ENCODE data around the gene RPS6KA2. TPM values are rescaled to one million over a fixed set of nuclear protein-coding genes. Genes with fewer than 3 reads are reported as not detected.

The RPS6KA2 gene
- total RNA-seq, 1 donor from 2014 or later, result 10.4 TPM

DNA sequence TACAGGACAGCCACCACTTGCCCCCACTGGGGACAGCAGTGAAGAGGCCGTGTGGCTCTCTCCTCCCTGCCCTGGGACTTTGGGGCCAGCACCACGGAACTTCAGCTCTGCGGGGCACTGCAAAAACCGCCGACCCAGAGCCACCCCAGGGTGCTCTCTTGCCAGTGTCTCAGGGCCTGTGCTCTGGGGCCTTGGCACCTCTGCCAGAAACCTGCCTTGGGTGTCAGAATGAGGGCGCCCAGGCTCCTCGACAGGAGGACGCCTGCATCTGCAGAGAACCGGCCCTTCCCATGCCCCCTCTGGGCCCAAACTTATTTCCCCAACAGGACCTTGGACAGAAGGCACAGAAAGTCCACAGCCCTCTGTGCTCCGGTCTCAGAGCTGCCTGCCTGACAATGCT is 167.1 kb downstream of the RPS6KA2 start:
- Histone ChIP-seq H3K9ac (ENCODE audit: low read depth in 1 of 3, low read length in 3 of 3) (no peak overlapping the region), H3K27ac (ENCODE audit: low read depth, low read length) (no peak overlapping the region), H3K4me1 (ENCODE audit: control insufficient read depth in 3 of 3, insufficient read depth in 3 of 3, low read length in 3 of 3) (peaks cover 0 to 5% (median 4%) of the 10 kb centered on the region in 3 donors), H3K4me3 (ENCODE audit: low read length in 3 of 3) (no peak overlapping the region), H3K9me3 (ENCODE audit: control insufficient read depth in 3 of 3, low read length in 3 of 3) (no peaks in the 10 kb centered on the region), H3K27me3 (ENCODE audit: control insufficient read depth in 3 of 3, insufficient read depth in 3 of 3, low read length in 3 of 3) (no peaks in the 10 kb centered on the region), H3K36me3 (ENCODE audit: control insufficient read depth in 3 of 3, insufficient read depth in 3 of 3, low read length in 3 of 3) (peaks cover 12 to 37% (median 27%) of the 10 kb centered on the region in 3 donors)

DNA sequence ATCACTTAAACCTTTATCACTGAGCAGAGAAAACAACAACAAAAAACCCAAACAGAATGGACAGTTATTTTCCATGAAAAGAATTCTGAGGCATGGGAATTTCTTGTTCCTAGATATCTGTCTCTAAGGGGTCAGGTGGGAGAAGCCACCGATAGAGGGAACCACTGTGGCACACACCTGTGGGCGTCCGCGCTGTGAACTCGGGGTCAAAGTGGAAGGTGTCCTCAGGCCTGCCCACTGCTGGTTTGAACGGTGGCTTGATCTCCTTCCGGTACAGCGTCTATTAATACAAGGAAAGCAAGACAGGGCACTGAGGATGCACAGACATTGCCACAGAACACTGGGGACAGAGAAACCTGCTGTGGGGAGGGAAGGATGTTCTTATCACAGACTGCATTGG is 167.8 kb downstream of the RPS6KA2 start:
- Histone ChIP-seq H3K27me3 (ENCODE audit: control insufficient read depth in 3 of 3, insufficient read depth in 3 of 3, low read length in 3 of 3) (no peaks in the 10 kb centered on the region), H3K4me3 (ENCODE audit: low read length in 3 of 3) (no peak overlapping the region), H3K36me3 (ENCODE audit: control insufficient read depth in 3 of 3, insufficient read depth in 3 of 3, low read length in 3 of 3) (peaks cover 10 to 33% (median 25%) of the 10 kb centered on the region in 3 donors), H3K27ac (ENCODE audit: low read depth, low read length) (no peak overlapping the region), H3K4me1 (ENCODE audit: control insufficient read depth in 3 of 3, insufficient read depth in 3 of 3, low read length in 3 of 3) (peaks cover 0 to 5% (median 4%) of the 10 kb centered on the region in 3 donors), H3K9me3 (ENCODE audit: control insufficient read depth in 3 of 3, low read length in 3 of 3) (no peaks in the 10 kb centered on the region), H3K9ac (ENCODE audit: low read depth in 1 of 3, low read length in 3 of 3) (no peak overlapping the region)

DNA sequence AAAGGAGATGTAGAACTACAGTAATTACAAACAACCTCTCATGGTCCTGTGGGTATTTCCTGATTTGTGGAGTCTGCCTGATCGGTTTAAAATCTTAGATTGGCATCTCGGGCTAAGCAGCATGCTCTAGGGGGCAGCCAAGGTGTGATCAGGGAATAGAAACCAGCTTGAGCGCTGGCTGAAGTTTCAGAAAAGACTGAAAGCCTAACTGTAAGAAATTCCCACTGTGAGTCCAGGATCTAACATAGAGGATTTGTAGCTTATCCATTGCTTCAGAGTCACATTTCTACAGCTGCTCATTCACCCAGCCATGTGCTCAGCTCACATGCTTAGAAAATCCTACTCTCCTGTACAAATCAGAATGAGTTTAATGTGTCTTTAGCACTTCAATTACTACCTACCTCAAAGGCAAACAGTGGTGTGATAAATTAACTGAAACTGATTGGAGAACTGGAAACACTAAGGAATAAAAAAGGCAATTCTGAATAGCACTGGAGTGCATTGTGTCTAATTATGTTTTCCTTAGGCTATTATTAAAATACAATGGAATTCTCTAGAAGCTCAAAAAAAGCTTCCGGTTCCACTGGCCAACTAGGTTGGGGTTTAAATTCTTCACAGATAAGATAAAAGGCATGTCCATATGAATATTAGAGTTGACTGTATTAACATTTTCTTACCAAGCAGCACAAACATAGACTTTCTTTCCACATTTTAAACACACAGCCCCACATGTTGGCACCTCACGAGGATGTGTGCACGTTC is 170.5 kb downstream of the RPS6KA2 start:
- H3K36me3 ChIP-seq (ENCODE audit: control insufficient read depth in 3 of 3, insufficient read depth in 3 of 3, low read length in 3 of 3), result peaks cover 0 to 16% (median 11%) of the 10 kb centered on the region in 3 donors
- no peaks in the 10 kb centered on the region for H3K9me3 ChIP-seq (ENCODE audit: control insufficient read depth in 3 of 3, low read length in 3 of 3)
- peaks cover 0 to 5% (median 4%) of the 10 kb centered on the region in 3 donors for H3K4me1 ChIP-seq (ENCODE audit: control insufficient read depth in 3 of 3, insufficient read depth in 3 of 3, low read length in 3 of 3)
- H3K27ac ChIP-seq (ENCODE audit: low read depth, low read length), result no peak overlapping the region
- no peak overlapping the region for H3K4me3 ChIP-seq (ENCODE audit: low read length in 3 of 3)
- no peaks in the 10 kb centered on the region for H3K27me3 ChIP-seq (ENCODE audit: control insufficient read depth in 3 of 3, insufficient read depth in 3 of 3, low read length in 3 of 3)
- no peak overlapping the region for H3K9ac ChIP-seq (ENCODE audit: low read depth in 1 of 3, low read length in 3 of 3)

DNA sequence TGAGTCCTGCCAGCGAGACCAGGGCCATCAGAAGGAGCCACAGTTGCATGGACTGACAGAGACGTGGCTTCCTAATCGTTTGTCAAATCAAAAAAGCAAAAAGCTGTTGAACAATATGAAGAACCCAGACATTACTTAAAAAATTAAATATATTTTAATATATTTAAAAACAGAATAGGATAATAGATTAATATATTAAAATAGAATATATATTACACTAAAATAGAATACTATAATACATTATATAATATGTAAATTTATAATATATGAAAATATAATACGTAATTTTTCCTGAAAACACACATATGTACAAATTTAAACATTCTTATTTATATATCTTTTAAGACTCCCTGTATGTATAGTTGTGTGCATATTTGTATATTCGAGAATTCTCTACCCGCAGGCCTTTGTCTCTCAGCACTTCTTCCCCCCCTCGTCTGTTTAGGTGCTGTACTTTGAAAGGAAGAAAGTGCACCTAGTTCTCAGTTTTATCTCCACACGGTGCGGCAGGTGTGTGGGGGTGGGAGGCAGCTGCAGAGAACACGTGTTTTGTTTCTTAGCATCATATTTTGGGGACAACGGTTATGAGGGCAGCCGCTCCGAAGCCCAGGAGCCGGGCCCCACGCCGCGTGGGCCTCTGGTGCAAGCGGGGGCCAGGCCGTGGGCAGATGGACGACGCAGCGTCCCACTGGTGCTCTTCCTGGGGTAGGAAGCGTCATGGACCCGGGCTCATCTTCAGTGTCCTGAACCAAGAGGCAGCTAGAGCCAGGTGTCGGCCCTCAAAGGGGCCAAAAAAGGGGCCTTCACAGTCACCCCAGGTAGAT is 172.1 kb downstream of the RPS6KA2 start:
- Histone ChIP-seq H3K9me3 (ENCODE audit: control insufficient read depth in 3 of 3, low read length in 3 of 3) (no peaks in the 10 kb centered on the region), H3K36me3 (ENCODE audit: control insufficient read depth in 3 of 3, insufficient read depth in 3 of 3, low read length in 3 of 3) (peaks cover 9 to 23% (median 14%) of the 10 kb centered on the region in 3 donors), H3K4me3 (ENCODE audit: low read length in 3 of 3) (no peak overlapping the region), H3K9ac (ENCODE audit: low read depth in 1 of 3, low read length in 3 of 3) (no peak overlapping the region), H3K27ac (ENCODE audit: low read depth, low read length) (no peak overlapping the region), H3K27me3 (ENCODE audit: control insufficient read depth in 3 of 3, insufficient read depth in 3 of 3, low read length in 3 of 3) (no peaks in the 10 kb centered on the region), H3K4me1 (ENCODE audit: control insufficient read depth in 3 of 3, insufficient read depth in 3 of 3, low read length in 3 of 3) (peaks cover 0 to 5% (median 4%) of the 10 kb centered on the region in 3 donors)

DNA sequence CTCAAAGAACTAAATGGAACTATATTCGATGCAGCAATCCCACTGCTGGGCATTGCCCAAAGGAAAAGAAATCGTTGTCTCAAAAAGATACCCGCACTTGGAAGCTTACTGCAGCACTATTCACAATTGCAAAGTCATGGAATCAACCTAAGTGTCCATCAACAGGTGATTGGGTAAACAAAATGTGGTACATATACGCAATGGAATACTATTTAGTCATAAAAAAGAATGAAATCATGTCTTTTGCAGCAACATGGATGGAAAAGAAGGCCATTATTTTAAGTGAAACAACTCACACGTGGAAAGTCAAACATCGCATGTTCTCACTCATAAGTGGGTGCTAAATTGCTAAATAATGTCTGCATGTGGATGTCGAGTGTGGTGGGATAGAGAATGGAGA is 173.4 kb downstream of the RPS6KA2 start:
- no peak overlapping the region for H3K4me3 ChIP-seq (ENCODE audit: low read length in 3 of 3)
- H3K9me3 ChIP-seq (ENCODE audit: control insufficient read depth in 3 of 3, low read length in 3 of 3), result no peaks in the 10 kb centered on the region
- peaks cover 0 to 5% (median 4%) of the 10 kb centered on the region in 3 donors for H3K4me1 ChIP-seq (ENCODE audit: control insufficient read depth in 3 of 3, insufficient read depth in 3 of 3, low read length in 3 of 3)
- H3K27ac ChIP-seq (ENCODE audit: low read depth, low read length), result no peak overlapping the region
- no peaks in the 10 kb centered on the region for H3K27me3 ChIP-seq (ENCODE audit: control insufficient read depth in 3 of 3, insufficient read depth in 3 of 3, low read length in 3 of 3)
- H3K36me3 ChIP-seq (ENCODE audit: control insufficient read depth in 3 of 3, insufficient read depth in 3 of 3, low read length in 3 of 3), result peaks cover 14 to 31% (median 14%) of the 10 kb centered on the region in 3 donors
- no peak overlapping the region for H3K9ac ChIP-seq (ENCODE audit: low read depth in 1 of 3, low read length in 3 of 3)

DNA sequence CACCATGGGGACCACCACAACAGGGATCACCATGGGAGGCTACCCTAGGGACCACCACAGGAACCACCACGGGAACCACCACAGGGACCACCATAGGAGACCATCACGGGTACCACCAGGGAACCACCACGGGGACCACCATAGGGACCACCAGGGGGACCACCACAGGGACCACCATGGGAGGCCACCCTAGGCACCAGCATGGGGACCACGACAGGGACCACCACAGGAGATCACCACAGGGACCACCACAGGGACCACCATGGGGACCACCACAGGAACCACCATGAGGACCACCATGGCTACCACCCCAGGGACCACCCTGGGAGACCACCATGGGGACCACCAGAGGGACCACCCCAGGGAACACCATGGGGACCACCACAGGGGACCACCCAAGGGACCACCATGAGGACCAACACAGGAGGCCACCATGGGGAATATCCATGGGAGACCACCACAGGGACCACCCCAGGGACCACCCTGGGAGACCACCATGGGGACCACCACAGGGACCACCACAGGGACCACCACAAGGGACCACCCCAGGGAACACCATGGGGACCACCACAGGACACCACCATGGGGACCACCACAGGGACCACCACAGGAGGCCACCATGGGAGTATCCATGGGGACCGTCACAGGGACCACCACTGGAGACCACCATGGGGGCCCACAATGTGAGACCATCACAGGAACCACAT is 176.7 kb downstream of the RPS6KA2 start:
- no peaks in the 10 kb centered on the region for H3K4me1 ChIP-seq (ENCODE audit: control insufficient read depth in 3 of 3, insufficient read depth in 3 of 3, low read length in 3 of 3)
- H3K27ac ChIP-seq (ENCODE audit: low read depth, low read length), result no peak overlapping the region
- H3K27me3 ChIP-seq (ENCODE audit: control insufficient read depth in 3 of 3, insufficient read depth in 3 of 3, low read length in 3 of 3), result no peaks in the 10 kb centered on the region
- H3K9me3 ChIP-seq (ENCODE audit: control insufficient read depth in 3 of 3, low read length in 3 of 3), result no peaks in the 10 kb centered on the region
- no peak overlapping the region for H3K9ac ChIP-seq (ENCODE audit: low read depth in 1 of 3, low read length in 3 of 3)
- H3K4me3 ChIP-seq (ENCODE audit: low read length in 3 of 3), result no peak overlapping the region
- H3K36me3 ChIP-seq (ENCODE audit: control insufficient read depth in 3 of 3, insufficient read depth in 3 of 3, low read length in 3 of 3), result peaks cover 29 to 34% (median 34%) of the 10 kb centered on the region in 3 donors

DNA sequence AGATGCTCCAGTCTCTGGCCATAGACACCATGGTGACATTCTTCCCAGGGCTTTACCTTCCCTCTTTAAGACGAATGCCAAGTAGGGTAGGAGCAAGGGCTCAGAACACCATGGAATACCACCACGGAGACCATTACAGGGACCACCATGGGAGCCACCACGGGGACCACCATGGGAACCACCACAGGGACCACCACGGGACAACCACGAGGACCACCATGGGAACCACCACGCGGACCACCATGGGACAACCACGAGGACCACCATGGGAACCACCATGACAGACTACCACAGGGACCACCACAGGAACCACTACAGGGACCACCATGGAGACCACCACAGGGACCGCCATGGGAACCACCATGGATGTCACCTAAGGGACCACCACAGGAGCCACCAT is 177.4 kb downstream of the RPS6KA2 start:
- Histone ChIP-seq H3K27me3 (ENCODE audit: control insufficient read depth in 3 of 3, insufficient read depth in 3 of 3, low read length in 3 of 3) (no peaks in the 10 kb centered on the region), H3K9ac (ENCODE audit: low read depth in 1 of 3, low read length in 3 of 3) (no peak overlapping the region), H3K36me3 (ENCODE audit: control insufficient read depth in 3 of 3, insufficient read depth in 3 of 3, low read length in 3 of 3) (peaks cover 29 to 36% (median 34%) of the 10 kb centered on the region in 3 donors), H3K27ac (ENCODE audit: low read depth, low read length) (no peak overlapping the region), H3K4me1 (ENCODE audit: control insufficient read depth in 3 of 3, insufficient read depth in 3 of 3, low read length in 3 of 3) (no peaks in the 10 kb centered on the region), H3K9me3 (ENCODE audit: control insufficient read depth in 3 of 3, low read length in 3 of 3) (no peaks in the 10 kb centered on the region), H3K4me3 (ENCODE audit: low read length in 3 of 3) (no peak overlapping the region)

DNA sequence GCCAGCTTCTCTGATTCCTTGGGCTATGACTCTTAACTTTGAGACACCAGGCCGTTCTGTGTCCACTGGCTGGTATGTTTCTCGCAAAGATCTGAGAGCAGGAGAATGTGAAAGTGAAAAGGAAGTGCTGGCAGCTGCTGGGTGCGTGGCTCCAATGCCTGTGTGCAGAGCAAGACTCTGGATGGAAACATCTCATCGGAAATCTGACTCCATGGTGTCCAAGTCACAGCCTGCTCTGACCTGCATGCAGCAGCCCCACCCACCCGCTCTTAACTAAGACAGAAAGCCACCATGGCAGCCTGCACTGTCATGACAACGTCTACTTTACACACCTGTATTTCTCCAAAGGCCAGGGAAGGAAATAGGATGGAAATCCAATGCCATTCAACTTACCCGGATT is 178.0 kb downstream of the RPS6KA2 start:
- Histone ChIP-seq H3K4me1 (ENCODE audit: control insufficient read depth in 3 of 3, insufficient read depth in 3 of 3, low read length in 3 of 3) (no peaks in the 10 kb centered on the region), H3K4me3 (ENCODE audit: low read length in 3 of 3) (no peak overlapping the region), H3K9ac (ENCODE audit: low read depth in 1 of 3, low read length in 3 of 3) (no peak overlapping the region), H3K27ac (ENCODE audit: low read depth, low read length) (no peak overlapping the region), H3K27me3 (ENCODE audit: control insufficient read depth in 3 of 3, insufficient read depth in 3 of 3, low read length in 3 of 3) (no peaks in the 10 kb centered on the region), H3K9me3 (ENCODE audit: control insufficient read depth in 3 of 3, low read length in 3 of 3) (no peaks in the 10 kb centered on the region), H3K36me3 (ENCODE audit: control insufficient read depth in 3 of 3, insufficient read depth in 3 of 3, low read length in 3 of 3) (peaks cover 28 to 39% (median 34%) of the 10 kb centered on the region in 3 donors)

DNA sequence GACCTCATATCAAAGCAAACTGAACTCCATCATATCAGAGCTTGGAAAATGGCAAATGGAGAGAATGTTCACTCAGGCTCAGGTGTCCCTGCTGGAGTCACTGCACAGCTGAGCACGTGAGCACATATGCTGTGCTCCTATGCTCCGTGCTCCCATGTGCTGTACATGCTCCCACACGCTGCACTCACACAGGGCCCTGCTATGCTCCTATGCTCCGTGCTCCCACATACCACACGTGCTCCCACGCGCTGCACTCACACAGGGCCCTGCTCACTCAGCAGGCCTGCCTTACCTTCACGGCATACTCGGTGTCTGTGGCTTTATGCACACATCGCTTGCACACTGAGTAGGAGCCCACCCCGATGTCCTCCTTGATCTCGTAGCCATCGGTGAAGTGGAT is 178.6 kb downstream of the RPS6KA2 start:
- peaks cover 28 to 39% (median 36%) of the 10 kb centered on the region in 3 donors for H3K36me3 ChIP-seq (ENCODE audit: control insufficient read depth in 3 of 3, insufficient read depth in 3 of 3, low read length in 3 of 3)
- H3K27me3 ChIP-seq (ENCODE audit: control insufficient read depth in 3 of 3, insufficient read depth in 3 of 3, low read length in 3 of 3), result no peaks in the 10 kb centered on the region
- no peak overlapping the region for H3K27ac ChIP-seq (ENCODE audit: low read depth, low read length)
- H3K9me3 ChIP-seq (ENCODE audit: control insufficient read depth in 3 of 3, low read length in 3 of 3), result no peaks in the 10 kb centered on the region
- no peak overlapping the region for H3K4me3 ChIP-seq (ENCODE audit: low read length in 3 of 3)
- H3K4me1 ChIP-seq (ENCODE audit: control insufficient read depth in 3 of 3, insufficient read depth in 3 of 3, low read length in 3 of 3), result no peaks in the 10 kb centered on the region
- no peak overlapping the region for H3K9ac ChIP-seq (ENCODE audit: low read depth in 1 of 3, low read length in 3 of 3)

Measured in skeletal muscle tissue (tissue), 4 donors.